NCI-H510A (cell line): Measurements from ENCODE around the gene VSTM2L.
A peak's percentile ranks its signal among the peaks of the same experiment; 100 is the strongest.
"Not testable (repeated sequence)": the region's sequence is repeated elsewhere in the genome, so short reads cannot be mapped to it uniquely, and the experiment has no call there.

Experiments used
- DNase-seq: peaks from one replicate; lab custom pipeline; 2025; lab: John Stamatoyannopoulos, UW

Gene VSTM2L, protein sequence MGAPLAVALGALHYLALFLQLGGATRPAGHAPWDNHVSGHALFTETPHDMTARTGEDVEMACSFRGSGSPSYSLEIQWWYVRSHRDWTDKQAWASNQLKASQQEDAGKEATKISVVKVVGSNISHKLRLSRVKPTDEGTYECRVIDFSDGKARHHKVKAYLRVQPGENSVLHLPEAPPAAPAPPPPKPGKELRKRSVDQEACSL

GRCh38 chr20:37902504-37903313 lies at the start of gene VSTM2L:
VSTM2L (plus strand) TSS chr20:37903127; CDS start chr20:37903351, 224 bp downstream.
- peak; percentile 54 for DNase-seq

GRCh38 chr20:37853823-37854375 lies 49.0 kb upstream of the VSTM2L start:
- DNase-seq: no peak

GRCh38 chr20:37856034-37856433 lies 46.9 kb upstream of the VSTM2L start:
- DNase-seq: not testable (repeated sequence)

- DNase-seq: no peak
Measured at GRCh38 chr20:37856932-37857660, 45.8 kb upstream of the VSTM2L start.

DNA sequence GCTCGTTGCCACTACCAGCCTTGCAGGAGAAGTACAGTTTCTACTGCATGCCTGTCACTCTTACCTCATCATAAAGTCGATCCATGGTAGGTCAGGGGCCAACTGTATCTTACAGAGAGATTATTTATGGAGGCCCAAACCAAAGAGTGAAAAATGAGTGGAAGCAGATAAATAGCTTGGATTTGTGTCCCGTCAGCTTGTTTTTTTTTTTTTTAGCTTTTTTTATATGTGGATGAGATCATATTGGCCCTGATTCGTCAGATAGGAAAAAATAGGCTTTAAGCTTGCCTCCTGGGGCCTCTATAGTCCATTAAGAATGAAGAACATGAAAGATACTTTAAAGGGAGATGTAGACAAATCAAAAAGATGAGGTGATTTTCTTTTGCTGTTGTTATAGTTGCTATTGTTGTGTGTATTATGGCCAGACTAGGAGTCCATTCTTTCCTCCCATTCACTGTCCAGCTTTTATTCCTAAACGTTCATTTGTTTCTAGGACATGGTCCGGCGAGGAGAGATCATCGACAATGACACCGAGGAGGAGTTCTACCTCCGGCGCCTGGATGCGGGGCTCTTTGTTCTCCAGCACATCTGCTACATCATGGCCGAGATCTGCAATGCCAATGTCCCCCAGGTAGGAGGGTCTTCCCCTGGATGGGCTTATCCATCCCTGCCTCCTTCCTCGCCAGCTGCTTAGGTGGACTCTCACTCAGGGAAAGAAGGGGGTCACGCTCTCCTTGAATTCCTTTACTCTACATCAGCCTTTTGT lies 43.3 kb upstream of the VSTM2L start:
- DNase-seq: no peak

GRCh38 chr20:37863289-37863688 lies 39.6 kb upstream of the VSTM2L start:
- DNase-seq: no peak

- no peak for DNase-seq
Measured at GRCh38 chr20:37864298-37864697, 38.6 kb upstream of the VSTM2L start.

- no peak for DNase-seq
Measured at GRCh38 chr20:37866051-37866450, 36.9 kb upstream of the VSTM2L start.

DNA sequence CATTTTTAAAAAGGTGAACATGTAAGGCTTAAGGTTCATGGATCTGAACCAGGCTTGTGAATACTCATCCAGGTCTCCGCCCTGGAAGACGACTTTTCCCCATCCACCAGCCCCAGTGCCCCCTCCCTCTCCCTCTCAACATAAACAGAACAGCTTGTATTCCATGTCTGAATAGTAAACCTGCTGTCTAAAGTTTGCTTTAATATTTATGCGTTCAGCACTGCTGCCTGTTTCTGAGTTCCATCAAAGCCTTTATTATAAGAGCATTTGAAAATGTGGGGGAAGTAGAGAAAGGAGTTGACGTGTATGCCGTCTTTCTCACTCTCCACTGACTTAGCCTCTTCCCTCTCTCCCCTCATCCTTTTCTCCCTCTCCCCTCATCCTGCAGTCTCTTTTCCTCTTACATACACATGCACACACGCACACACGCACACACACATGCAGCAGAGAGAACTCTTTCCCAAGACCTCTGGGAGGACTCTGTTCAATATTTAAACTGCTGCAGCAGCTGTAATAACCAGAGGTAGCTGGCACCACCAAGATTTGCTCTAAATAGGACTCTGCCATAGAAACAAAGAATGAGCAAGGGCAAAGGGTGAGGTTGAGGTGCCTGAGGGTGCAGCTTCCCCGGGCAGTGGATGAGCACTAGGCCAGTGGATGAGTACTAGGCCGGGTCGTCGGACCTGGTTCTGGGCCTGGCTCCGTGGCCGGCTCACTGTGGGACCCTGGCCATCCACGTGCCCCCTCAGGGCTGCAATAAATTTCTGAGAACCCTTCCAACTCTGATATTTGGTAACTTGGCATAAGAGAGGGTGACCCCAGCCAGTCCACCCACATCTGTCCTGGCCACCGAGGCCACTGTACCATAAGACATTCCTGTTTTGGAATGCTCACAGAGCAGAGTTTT lies 35.4 kb upstream of the VSTM2L start:
- no peak for DNase-seq

- DNase-seq: no peak
Measured at GRCh38 chr20:37868851-37869333, 34.0 kb upstream of the VSTM2L start.

- DNase-seq: no peak
Measured at GRCh38 chr20:37869334-37869861, 33.5 kb upstream of the VSTM2L start.

DNA sequence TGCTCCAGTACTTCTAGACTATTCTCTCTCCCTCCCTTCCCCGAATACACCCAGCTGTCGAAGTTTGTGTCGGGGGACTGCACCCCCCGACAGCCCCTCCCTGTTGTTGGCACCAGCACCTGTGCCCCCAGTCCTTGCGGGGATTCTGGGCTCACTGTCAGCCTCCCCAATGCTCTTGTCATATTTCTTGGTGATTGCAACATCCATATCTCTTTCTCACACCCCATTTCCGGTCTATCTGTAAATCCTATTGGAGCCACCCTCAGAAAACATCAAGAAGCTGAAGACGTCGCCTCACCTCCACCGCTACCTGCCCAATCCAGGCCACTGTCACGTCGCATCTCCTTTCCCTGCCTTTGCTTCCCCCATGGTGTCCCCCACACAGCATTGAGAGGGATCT lies 32.6 kb upstream of the VSTM2L start:
- no peak for DNase-seq

DNA sequence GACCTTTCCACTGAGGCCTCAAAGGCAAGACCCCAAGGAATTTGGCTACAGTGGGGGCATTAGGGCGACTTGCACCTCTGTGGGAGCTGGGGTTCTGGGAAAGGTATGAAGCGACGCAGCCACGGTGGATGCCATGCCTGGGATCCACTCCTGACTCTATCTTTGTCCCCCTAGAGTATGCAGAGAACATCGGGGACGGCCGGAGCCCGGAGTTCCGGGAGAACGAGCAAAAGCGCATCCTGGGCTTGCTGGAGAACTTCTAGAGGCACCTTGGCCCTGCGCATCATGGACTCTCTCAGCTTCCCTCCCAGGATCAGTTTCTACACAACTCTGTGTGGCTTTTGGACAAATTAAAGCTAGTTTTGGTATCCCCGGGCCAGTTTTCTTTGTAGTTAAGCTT lies 31.2 kb upstream of the VSTM2L start:
- no peak for DNase-seq

DNA sequence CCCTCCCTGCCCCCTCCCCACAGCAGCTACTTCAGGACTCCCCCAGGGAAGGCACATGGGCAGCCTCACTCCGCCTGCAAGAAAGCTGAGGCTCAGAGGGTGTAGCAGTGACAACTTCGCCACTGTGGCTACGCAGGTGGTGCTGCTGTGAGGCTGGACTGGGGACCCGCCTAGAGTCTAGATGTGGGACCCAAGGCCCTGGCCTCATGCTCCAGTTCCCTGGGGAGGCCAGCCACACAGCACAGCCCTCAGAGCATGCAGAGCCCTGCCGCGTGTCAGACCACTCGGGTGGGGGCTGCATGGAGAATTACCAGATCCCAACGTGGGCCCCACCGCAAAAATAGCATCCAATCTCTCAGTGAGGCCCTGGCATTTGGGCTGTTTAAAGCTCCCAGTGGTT lies 30.8 kb upstream of the VSTM2L start:
- DNase-seq: no peak

GRCh38 chr20:37873884-37874283 lies 29.0 kb upstream of the VSTM2L start:
- DNase-seq: no peak

GRCh38 chr20:37875460-37876175 lies 27.3 kb upstream of the VSTM2L start:
- no peak for DNase-seq

DNA sequence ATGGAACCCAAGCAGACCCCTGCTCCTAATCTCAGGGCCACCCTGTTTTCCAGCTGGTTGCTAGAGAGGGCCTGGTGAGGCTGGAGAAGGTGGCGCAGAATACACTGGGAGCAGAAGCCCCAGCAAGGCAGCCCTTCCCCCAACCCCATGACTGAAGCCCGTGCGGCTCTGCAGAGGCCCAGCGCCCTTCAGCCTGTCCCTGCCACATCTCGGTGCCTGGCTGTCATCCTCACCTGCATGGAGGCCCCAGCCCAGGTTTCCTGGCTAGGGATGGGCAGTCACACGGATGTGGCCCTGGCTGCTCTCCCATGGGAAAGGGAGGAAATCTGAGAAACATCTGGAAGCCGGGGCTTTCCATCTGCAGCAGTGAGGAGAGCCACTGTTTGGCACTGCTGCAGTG lies 26.1 kb upstream of the VSTM2L start:
- DNase-seq: no peak

- no peak for DNase-seq
Measured at GRCh38 chr20:37877832-37878772, 24.8 kb upstream of the VSTM2L start.
